Smooth muscle cell (in vitro differentiated cells): Measurements from ENCODE around the gene MMP23B. TPM values are rescaled to one million over a fixed set of nuclear protein-coding genes. Genes with fewer than 3 reads are reported as not detected.

Source experiments
- DNase-seq: peaks from one replicate; lab custom pipeline; 2025; ENCODE audit not compliant: unreplicated experiment; lab: John Stamatoyannopoulos, UW
- H2AFZ ChIP-seq: fragments of 200-600 bp; sonication (generic); 2 replicates; pipeline ENCODE4 v1.6.0; 2016; ENCODE audit warnings: antibody characterized with exemption, low read depth, mild to moderate bottlenecking
- H3F3A ChIP-seq: fragments of 200-600 bp; sonication (generic); 2 replicates; pipeline ENCODE4 v1.6.0; 2017; ENCODE audit warnings: antibody characterized with exemption, low read depth
- H3K27ac ChIP-seq: fragments of 200-600 bp; sonication (generic); 2 replicates; pipeline ENCODE4 v1.5.1; 2016; ENCODE audit warnings: low read depth, mild to moderate bottlenecking
- H3K27me3 ChIP-seq: fragments of 200-600 bp; sonication (generic); 2 replicates; pipeline ENCODE4 v1.6.1; 2016; ENCODE audit warnings: low read depth, mild to moderate bottlenecking
- H3K36me3 ChIP-seq: fragments of 200-600 bp; sonication (generic); 2 replicates; pipeline ENCODE4 v1.5.1; 2016; ENCODE audit warnings: low read depth
- H3K4me1 ChIP-seq: fragments of 200-600 bp; sonication (generic); 2 replicates; pipeline ENCODE4 v1.5.1; 2016; ENCODE audit warnings: low read depth
- H3K4me2 ChIP-seq: fragments of 200-600 bp; sonication (generic); 2 replicates; pipeline ENCODE4 v1.6.0; 2016; ENCODE audit warnings: mild to moderate bottlenecking
- H3K4me3 ChIP-seq: fragments of 200-600 bp; sonication (generic); 2 replicates; pipeline ENCODE4 v1.5.1; 2016; ENCODE audit warnings: mild to moderate bottlenecking
- H3K79me2 ChIP-seq: fragments of 200-600 bp; sonication (generic); 2 replicates; pipeline ENCODE4 v1.6.0; 2016; ENCODE audit warnings: low read depth, mild to moderate bottlenecking
- H3K9ac ChIP-seq: fragments of 200-600 bp; sonication (generic); 2 replicates; pipeline ENCODE4 v1.6.0; 2016; ENCODE audit warnings: low read depth
- H3K9me3 ChIP-seq: fragments of 200-600 bp; sonication (generic); replicated peaks from 2 replicates; pipeline ENCODE4 v1.5.1; 2016; ENCODE audit warnings: low read depth
- H4K20me1 ChIP-seq: fragments of 200-600 bp; sonication (generic); 2 replicates; pipeline ENCODE4 v1.6.0; 2016; ENCODE audit warnings: low read depth
- WGBS: methylation state at CpG from one replicate; pipeline ENCODE4 v1.1.7; 2016; ENCODE audit warnings: low lambda C conversion rate; 5-methylcytosine and 5-hydroxymethylcytosine counted together
- polyA plus RNA-seq: library from polyadenylated mRNA; unstranded; fragments of >200 nt; fragmentation: Nextera tagmentation; extraction: Ambion mirVana; gene quantifications from 2 replicates; pipeline ENCODE4 v1.2.1, GENCODE V29; 2016
- total RNA-seq: library from RNA; depleted of rRNA; stranded (reverse); fragments of >200 nt; gene quantifications from 2 replicates; pipeline ENCODE4 v1.2.3, GENCODE V29; 2014
- TF ChIP-seq, protein P1 (sequence below): fragments of 200-600 bp; sonication (generic); IDR thresholded peaks from 2 replicates; pipeline ENCODE4 v1.5.1; 2017; ENCODE audit warnings: borderline replicate concordance, mild to moderate bottlenecking, antibody characterized with exemption; ENCODE audit not compliant: insufficient read depth, poor library complexity, severe bottlenecking

MMP23B gene
- total and polyA plus RNA-seq, 2 experiments from 2014 or later, result 81.7 to 218 TPM

- WGBS, result 82% methylated on average over 13 of the region's 13 CpGs
- H3F3A ChIP-seq, result no peaks in the 10 kb centered on the region
- no peaks in the 10 kb centered on the region for H3K9me3 ChIP-seq
- no peak for DNase-seq
- TF ChIP-seq, protein P1, sequence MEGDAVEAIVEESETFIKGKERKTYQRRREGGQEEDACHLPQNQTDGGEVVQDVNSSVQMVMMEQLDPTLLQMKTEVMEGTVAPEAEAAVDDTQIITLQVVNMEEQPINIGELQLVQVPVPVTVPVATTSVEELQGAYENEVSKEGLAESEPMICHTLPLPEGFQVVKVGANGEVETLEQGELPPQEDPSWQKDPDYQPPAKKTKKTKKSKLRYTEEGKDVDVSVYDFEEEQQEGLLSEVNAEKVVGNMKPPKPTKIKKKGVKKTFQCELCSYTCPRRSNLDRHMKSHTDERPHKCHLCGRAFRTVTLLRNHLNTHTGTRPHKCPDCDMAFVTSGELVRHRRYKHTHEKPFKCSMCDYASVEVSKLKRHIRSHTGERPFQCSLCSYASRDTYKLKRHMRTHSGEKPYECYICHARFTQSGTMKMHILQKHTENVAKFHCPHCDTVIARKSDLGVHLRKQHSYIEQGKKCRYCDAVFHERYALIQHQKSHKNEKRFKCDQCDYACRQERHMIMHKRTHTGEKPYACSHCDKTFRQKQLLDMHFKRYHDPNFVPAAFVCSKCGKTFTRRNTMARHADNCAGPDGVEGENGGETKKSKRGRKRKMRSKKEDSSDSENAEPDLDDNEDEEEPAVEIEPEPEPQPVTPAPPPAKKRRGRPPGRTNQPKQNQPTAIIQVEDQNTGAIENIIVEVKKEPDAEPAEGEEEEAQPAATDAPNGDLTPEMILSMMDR, result no peak
- H3K9ac ChIP-seq, result no peak overlapping the region
- H3K27ac ChIP-seq, result no peak overlapping the region
- no peak overlapping the region for H3K4me3 ChIP-seq
- H3K4me2 ChIP-seq, result no peak overlapping the region
- no peaks in the 10 kb centered on the region for H3K36me3 ChIP-seq
- H3K4me1 ChIP-seq, result no peaks in the 10 kb centered on the region
- no peaks in the 10 kb centered on the region for H4K20me1 ChIP-seq
- no peaks in the 10 kb centered on the region for H3K79me2 ChIP-seq
- no peak overlapping the region for H2AFZ ChIP-seq
- peaks cover 33% of the 10 kb centered on the region for H3K27me3 ChIP-seq
Observed at GRCh38 chr1:1602968-1603506, 28.9 kb upstream of the MMP23B start.

DNA sequence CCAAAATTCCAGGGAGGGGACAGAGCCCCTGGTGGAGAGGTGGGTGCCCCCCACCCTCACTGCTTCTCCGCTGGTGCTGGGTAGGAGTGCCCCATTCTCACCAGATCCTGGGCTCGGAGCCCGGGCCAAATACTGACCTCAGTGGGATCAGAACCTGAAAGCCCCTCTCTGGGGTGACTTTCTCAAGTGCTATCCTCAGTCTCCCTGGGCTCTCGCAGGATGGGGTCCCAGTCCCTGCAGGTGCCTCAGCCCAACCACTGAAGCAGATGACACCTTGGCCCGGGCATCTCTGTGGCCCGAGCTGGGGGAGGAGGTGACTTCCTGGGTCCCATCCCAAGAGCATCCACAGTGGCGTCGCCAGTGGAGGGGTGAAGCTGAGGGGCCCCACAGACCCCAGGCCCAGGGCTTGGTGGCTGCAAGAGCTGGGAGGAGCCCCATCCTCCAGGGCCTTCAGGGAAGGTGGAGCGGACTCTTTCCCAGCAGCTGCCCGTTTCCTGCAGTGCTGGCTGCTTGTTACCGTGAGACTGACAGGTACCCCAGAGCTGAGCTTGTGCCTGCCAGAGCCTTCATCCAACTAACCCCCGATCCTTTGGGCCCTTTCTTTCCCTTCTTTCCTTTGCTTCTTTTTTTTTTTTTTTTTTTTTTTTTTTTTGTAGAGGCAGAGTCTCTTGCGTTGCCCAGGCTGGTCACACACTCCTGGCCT is 28.2 kb upstream of the MMP23B start:
- no peaks in the 10 kb centered on the region for H3K36me3 ChIP-seq
- DNase-seq, result no peak
- H3K4me2 ChIP-seq, result no peak overlapping the region
- H3K27me3 ChIP-seq, result peaks cover 25% of the 10 kb centered on the region
- 83% methylated on average over 13 of the region's 13 CpGs for WGBS
- H3K9ac ChIP-seq, result no peak overlapping the region
- no peaks in the 10 kb centered on the region for H4K20me1 ChIP-seq
- H3K4me1 ChIP-seq, result no peaks in the 10 kb centered on the region
- TF ChIP-seq, protein P1, result no peak
- no peaks in the 10 kb centered on the region for H3K79me2 ChIP-seq
- no peaks in the 10 kb centered on the region for H3F3A ChIP-seq
- no peak overlapping the region for H2AFZ ChIP-seq
- H3K27ac ChIP-seq, result no peak overlapping the region
- no peak overlapping the region for H3K4me3 ChIP-seq
- H3K9me3 ChIP-seq, result no peaks in the 10 kb centered on the region

- H3K9ac ChIP-seq, result no peak overlapping the region
- no peaks in the 10 kb centered on the region for H4K20me1 ChIP-seq
- DNase-seq, result no peak
- peaks cover 20% of the 10 kb centered on the region for H3K27me3 ChIP-seq
- H3K4me1 ChIP-seq, result no peaks in the 10 kb centered on the region
- no peak overlapping the region for H3K4me2 ChIP-seq
- no peaks in the 10 kb centered on the region for H3K9me3 ChIP-seq
- H3K27ac ChIP-seq, result no peak overlapping the region
- WGBS, result 92% methylated on average over 15 of the region's 15 CpGs
- H3K36me3 ChIP-seq, result no peaks in the 10 kb centered on the region
- no peaks in the 10 kb centered on the region for H3F3A ChIP-seq
- no peaks in the 10 kb centered on the region for H3K79me2 ChIP-seq
- TF ChIP-seq, protein P1, result no peak
- H2AFZ ChIP-seq, result no peak overlapping the region
- no peak overlapping the region for H3K4me3 ChIP-seq
Observed at GRCh38 chr1:1604374-1605033, 27.5 kb upstream of the MMP23B start.
